ENCODE results near the gene PAAF1. TPM values are rescaled to one million over a fixed set of nuclear protein-coding genes. Genes with fewer than 3 reads are reported as not detected.

The PAAF1 gene
- total and polyA plus RNA-seq, 2 of the 13 experiments (the other 11 are each of a cell fraction or from before 2014, with no cell fraction given): 13.5 to 28.8 TPM

DNA sequence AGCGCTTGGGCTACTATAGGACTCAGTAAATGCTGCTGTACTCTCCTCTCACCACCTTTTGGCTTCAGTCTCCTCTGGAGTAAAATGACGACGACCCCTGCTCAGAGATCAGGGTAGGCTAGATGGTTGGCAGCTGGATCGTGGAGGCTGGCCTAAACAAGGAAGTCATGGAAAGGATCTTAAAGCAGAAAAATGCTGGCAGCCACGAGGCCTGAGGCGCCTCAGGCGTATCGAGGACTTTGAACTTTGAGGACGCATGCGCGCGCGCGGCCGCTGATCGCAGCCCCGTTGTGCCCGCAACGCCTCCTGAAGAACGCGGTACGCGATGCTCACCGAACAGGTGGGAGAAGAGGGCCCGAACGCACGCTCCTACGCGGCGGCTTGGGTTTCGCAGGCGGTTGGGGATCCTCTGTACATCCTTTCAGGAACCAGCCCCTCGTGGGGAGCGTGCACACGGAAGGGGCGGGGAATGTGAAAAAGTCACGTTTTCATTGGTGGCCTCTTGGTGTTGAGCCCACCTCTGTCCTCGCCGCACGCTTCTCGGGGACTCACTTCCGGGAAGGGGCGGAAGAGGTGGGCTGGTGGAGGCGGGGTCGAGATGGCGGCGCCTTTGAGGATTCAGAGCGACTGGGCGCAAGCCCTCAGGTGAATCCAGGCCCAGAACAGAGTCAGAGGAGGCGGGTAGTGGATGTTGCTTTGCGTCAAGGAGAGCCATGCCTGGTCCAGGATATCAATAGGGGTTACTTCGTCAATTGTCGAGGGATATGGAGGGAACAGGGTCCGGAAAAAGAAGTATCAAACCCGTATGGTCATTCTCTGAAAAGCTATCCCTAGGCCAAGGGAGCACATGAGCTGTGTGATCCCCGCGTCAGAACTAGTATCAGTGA, at the start of gene PAAF1, which contains the start of gene COA4 (continued):
- TF ChIP-seq, protein P1, sequence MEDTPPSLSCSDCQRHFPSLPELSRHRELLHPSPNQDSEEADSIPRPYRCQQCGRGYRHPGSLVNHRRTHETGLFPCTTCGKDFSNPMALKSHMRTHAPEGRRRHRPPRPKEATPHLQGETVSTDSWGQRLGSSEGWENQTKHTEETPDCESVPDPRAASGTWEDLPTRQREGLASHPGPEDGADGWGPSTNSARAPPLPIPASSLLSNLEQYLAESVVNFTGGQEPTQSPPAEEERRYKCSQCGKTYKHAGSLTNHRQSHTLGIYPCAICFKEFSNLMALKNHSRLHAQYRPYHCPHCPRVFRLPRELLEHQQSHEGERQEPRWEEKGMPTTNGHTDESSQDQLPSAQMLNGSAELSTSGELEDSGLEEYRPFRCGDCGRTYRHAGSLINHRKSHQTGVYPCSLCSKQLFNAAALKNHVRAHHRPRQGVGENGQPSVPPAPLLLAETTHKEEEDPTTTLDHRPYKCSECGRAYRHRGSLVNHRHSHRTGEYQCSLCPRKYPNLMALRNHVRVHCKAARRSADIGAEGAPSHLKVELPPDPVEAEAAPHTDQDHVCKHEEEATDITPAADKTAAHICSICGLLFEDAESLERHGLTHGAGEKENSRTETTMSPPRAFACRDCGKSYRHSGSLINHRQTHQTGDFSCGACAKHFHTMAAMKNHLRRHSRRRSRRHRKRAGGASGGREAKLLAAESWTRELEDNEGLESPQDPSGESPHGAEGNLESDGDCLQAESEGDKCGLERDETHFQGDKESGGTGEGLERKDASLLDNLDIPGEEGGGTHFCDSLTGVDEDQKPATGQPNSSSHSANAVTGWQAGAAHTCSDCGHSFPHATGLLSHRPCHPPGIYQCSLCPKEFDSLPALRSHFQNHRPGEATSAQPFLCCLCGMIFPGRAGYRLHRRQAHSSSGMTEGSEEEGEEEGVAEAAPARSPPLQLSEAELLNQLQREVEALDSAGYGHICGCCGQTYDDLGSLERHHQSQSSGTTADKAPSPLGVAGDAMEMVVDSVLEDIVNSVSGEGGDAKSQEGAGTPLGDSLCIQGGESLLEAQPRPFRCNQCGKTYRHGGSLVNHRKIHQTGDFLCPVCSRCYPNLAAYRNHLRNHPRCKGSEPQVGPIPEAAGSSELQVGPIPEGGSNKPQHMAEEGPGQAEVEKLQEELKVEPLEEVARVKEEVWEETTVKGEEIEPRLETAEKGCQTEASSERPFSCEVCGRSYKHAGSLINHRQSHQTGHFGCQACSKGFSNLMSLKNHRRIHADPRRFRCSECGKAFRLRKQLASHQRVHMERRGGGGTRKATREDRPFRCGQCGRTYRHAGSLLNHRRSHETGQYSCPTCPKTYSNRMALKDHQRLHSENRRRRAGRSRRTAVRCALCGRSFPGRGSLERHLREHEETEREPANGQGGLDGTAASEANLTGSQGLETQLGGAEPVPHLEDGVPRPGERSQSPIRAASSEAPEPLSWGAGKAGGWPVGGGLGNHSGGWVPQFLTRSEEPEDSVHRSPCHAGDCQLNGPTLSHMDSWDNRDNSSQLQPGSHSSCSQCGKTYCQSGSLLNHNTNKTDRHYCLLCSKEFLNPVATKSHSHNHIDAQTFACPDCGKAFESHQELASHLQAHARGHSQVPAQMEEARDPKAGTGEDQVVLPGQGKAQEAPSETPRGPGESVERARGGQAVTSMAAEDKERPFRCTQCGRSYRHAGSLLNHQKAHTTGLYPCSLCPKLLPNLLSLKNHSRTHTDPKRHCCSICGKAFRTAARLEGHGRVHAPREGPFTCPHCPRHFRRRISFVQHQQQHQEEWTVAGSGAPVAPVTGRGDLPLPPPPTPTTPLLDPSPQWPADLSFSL (CRISPR knock-in tag; IDR thresholded peaks at IDR 0.05): no peak
- TF ChIP-seq, protein P2, sequence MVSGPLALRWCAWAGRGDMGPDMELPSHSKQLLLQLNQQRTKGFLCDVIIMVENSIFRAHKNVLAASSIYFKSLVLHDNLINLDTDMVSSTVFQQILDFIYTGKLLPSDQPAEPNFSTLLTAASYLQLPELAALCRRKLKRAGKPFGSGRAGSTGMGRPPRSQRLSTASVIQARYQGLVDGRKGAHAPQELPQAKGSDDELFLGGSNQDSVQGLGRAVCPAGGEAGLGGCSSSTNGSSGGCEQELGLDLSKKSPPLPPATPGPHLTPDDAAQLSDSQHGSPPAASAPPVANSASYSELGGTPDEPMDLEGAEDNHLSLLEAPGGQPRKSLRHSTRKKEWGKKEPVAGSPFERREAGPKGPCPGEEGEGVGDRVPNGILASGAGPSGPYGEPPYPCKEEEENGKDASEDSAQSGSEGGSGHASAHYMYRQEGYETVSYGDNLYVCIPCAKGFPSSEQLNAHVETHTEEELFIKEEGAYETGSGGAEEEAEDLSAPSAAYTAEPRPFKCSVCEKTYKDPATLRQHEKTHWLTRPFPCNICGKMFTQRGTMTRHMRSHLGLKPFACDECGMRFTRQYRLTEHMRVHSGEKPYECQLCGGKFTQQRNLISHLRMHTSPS (CRISPR knock-in tag; IDR thresholded peaks at IDR 0.05; ENCODE audit: low read depth): peak; percentile 61; the same call in 1 of the 2 replicates
- TF ChIP-seq KMT2B (CRISPR knock-in tag; IDR thresholded peaks at IDR 0.05): peak; percentile 89
- peak; percentile 36 for TF ChIP-seq FOXA3 (CRISPR knock-in tag; IDR thresholded peaks at IDR 0.05)
- TF ChIP-seq, protein P3, sequence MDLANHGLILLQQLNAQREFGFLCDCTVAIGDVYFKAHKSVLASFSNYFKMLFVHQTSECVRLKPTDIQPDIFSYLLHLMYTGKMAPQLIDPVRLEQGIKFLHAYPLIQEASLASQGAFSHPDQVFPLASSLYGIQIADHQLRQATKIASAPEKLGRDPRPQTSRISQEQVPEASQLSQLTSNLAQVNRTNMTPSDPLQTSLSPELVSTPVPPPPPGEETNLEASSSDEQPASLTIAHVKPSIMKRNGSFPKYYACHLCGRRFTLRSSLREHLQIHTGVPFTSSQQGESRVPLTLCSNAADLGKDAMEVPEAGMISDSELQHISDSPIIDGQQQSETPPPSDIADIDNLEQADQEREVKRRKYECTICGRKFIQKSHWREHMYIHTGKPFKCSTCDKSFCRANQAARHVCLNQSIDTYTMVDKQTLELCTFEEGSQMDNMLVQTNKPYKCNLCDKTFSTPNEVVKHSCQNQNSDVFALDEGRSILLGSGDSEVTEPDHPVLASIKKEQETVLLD (CRISPR knock-in tag; IDR thresholded peaks at IDR 0.05; ENCODE audit: low read depth): no peak
- TF ChIP-seq ZNF629 (CRISPR knock-in tag; conservative IDR thresholded peaks at IDR 0.05): no peak
- peak; percentile 68; the same call in 1 of the 2 replicates for TF ChIP-seq NFAT5 (CRISPR knock-in tag; IDR thresholded peaks at IDR 0.05)
- peak; percentile 54 for TF ChIP-seq ZNF235 (CRISPR knock-in tag; IDR thresholded peaks at IDR 0.05; ENCODE audit: borderline replicate concordance)
- TF ChIP-seq NR1H2 (CRISPR knock-in tag; IDR thresholded peaks at IDR 0.05; ENCODE audit: borderline replicate concordance, low read depth): no peak; the same call in 1 of the 2 replicates
- TF ChIP-seq ZNF331 (CRISPR knock-in tag; IDR thresholded peaks at IDR 0.05): peak; percentile 91
- no peak for TF ChIP-seq RBM22 (optimal IDR thresholded peaks at IDR 0.05; ENCODE audit: low read length)
- TF ChIP-seq MLX (CRISPR knock-in tag; IDR thresholded peaks at IDR 0.05): peak; percentile 67; the same call in 1 of the 2 replicates
